ENCODE results near the gene PIGK.

GRCh38 chr1:77039111-77039510, 180.1 kb downstream of the PIGK start:
- TF ChIP-seq CTCF (IDR thresholded peaks at IDR 0.05 in 4 of 5, conservative IDR thresholded peaks at IDR 0.05 in 1 of 5), result no peak
- no peak for TF ChIP-seq POLR2A (IDR thresholded peaks at IDR 0.05)
